COR-L47 (cell line): ENCODE results near the gene ELOVL1.

ENCODE experiments used
- DNase-seq: peaks from one replicate; lab custom pipeline; 2025; lab: John Stamatoyannopoulos, UW

Gene ELOVL1

GRCh38 chr1:43354936-43355335 is 12.9 kb downstream of the ELOVL1 start:
- DNase-seq, result no peak

- no peak for DNase-seq
Observed at GRCh38 chr1:43354471-43354870, 13.3 kb downstream of the ELOVL1 start.

GRCh38 chr1:43352881-43353280 is 14.9 kb downstream of the ELOVL1 start:
- DNase-seq, result no peak

- no peak for DNase-seq
Observed at GRCh38 chr1:43352351-43352705, 15.5 kb downstream of the ELOVL1 start.

- DNase-seq, result no peak
Observed at GRCh38 chr1:43351421-43352350, 16.1 kb downstream of the ELOVL1 start.

- no peak for DNase-seq
Observed at GRCh38 chr1:43350976-43351375, 16.8 kb downstream of the ELOVL1 start.

GRCh38 chr1:43349594-43350306 is 18.1 kb downstream of the ELOVL1 start:
- no peak for DNase-seq

- DNase-seq, result peak; percentile 94
Observed at GRCh38 chr1:43348809-43349593, 18.8 kb downstream of the ELOVL1 start.

- peak; percentile 84 for DNase-seq
Observed at GRCh38 chr1:43348343-43348808, 19.4 kb downstream of the ELOVL1 start.

GRCh38 chr1:43346636-43347035 is 21.2 kb downstream of the ELOVL1 start:
- no peak for DNase-seq

GRCh38 chr1:43345120-43345519 is 22.7 kb downstream of the ELOVL1 start:
- DNase-seq, result no peak

- no peak for DNase-seq
Observed at GRCh38 chr1:43344267-43344850, 23.5 kb downstream of the ELOVL1 start.

GRCh38 chr1:43340559-43340958 is 27.3 kb downstream of the ELOVL1 start:
- no peak for DNase-seq

GRCh38 chr1:43339584-43340232 is 28.1 kb downstream of the ELOVL1 start:
- DNase-seq, result no peak

- DNase-seq, result no peak
Observed at GRCh38 chr1:43338001-43338400, 29.8 kb downstream of the ELOVL1 start.

- no peak for DNase-seq
Observed at GRCh38 chr1:43337588-43337987, 30.2 kb downstream of the ELOVL1 start, which contains the start of gene MPL. TSS of gene MPL (plus strand) at chr1:43337818. CDS start at chr1:43337849, 31 bp downstream.

- DNase-seq, result no peak
Observed at GRCh38 chr1:43334453-43335205, 33.2 kb downstream of the ELOVL1 start.

GRCh38 chr1:43331688-43332087 is 36.1 kb downstream of the ELOVL1 start:
- no peak for DNase-seq

- no peak for DNase-seq
Observed at GRCh38 chr1:43329995-43330751, 37.6 kb downstream of the ELOVL1 start.
